Gastrocnemius medialis (tissue), 4 donors: ENCODE data around the gene GPER1. TPM values are rescaled to one million over a fixed set of nuclear protein-coding genes. Genes with fewer than 3 reads are reported as not detected.

ENCODE experiments used
- ATAC-seq, 2 donors: fragments of 150-250 bp; one replicate each; pipeline ENCODE4 v1.9.1; 2016
- DNase-seq, 2 donors: peaks; one replicate each; pipeline ENCODE4 v3.0.0-alpha.2; 2019
- H3K27ac ChIP-seq, 4 donors: fragments of 200-600 bp; sonication (generic); 1 replicate in 1 of 4; 2 replicates in 3 of 4; pipeline ENCODE4 v1.5.1; 2016 to 2018; ENCODE audit warnings: mild to moderate bottlenecking in 2 of 4, moderate library complexity in 1 of 4
- H3K27me3 ChIP-seq, 3 donors: fragments of 200-600 bp; sonication (generic) in 2 of 3; 1 replicate in 1 of 3; 2 replicates in 2 of 3; pipeline versions ENCODE4 v1.5.1 to v1.6.0; 2016 to 2019; ENCODE audit warnings: mild to moderate bottlenecking in 1 of 3, moderate library complexity in 1 of 3
- H3K36me3 ChIP-seq, 2 donors: fragments of 200-600 bp; sonication (generic) in 1 of 2; one replicate each; pipeline ENCODE4 v1.5.1; 2017 to 2018
- H3K4me1 ChIP-seq, 2 donors: fragments of 200-600 bp; sonication (generic) in 1 of 2; one replicate each; pipeline ENCODE4 v1.5.1; 2016 to 2017; ENCODE audit warnings: mild to moderate bottlenecking in 2 of 2
- H3K4me3 ChIP-seq, 4 donors: fragments of 200-600 bp; sonication (generic) in 3 of 4; 1 replicate in 1 of 4; 2 replicates in 3 of 4; pipeline ENCODE4 v1.5.1; 2016 to 2019; ENCODE audit warnings: mild to moderate bottlenecking in 2 of 4
- H3K9me3 ChIP-seq, 3 donors: fragments of 200-600 bp; sonication (generic) in 2 of 3; 1 replicate in 1 of 3; 2 replicates in 2 of 3; pipeline ENCODE4 v1.5.1; 2016 to 2019
- POLR2A ChIP-seq, 2 donors: fragments of 450-650 bp; IDR thresholded peaks; one replicate each; pipeline ENCODE4 v1.6.1; 2017; ENCODE audit warnings: antibody characterized with exemption in 2 of 2, mild to moderate bottlenecking in 2 of 2, moderate library complexity in 2 of 2
- in situ Hi-C, 4 donors: fragments of 200-750 bp; cut with MboI; loops; one replicate each; pipeline versions ENCODE4 v1.15.0 to v1.8.0; 2017; ENCODE audit warnings: low sequenced_read_pairs in 4 of 4
- intact Hi-C: fragments of 100-400 bp; cut with DNase I; formaldehyde crosslinking; loops from one replicate; pipeline ENCODE4 v1.15.1; 2023; ENCODE audit warnings: low total_unique reads
- total RNA-seq, 4 donors: library from RNA; depleted of rRNA; stranded (reverse); fragments of >200 nt; gene quantifications; one replicate each; pipeline versions ENCODE4 v1.1.0 to v1.2.3, GENCODE V29; 2016
- TF ChIP-seq, protein P1 (sequence below), 5 experiments: fragments of 450-650 bp in 3 of 5; fragments of 200-600 bp in 2 of 5; sonication (generic) in 2 of 5; IDR thresholded peaks in 4 of 5; conservative IDR thresholded peaks in 1 of 5; 1 replicate in 4 of 5; 2 replicates in 1 of 5; pipeline ENCODE4 v1.5.1; 2016 to 2019; ENCODE audit warnings: antibody characterized with exemption in 5 of 5, mild to moderate bottlenecking in 3 of 5, moderate library complexity in 3 of 5

GPER1 gene
- total RNA-seq, 4 donors from 2014 or later, result 0.92 to 3.2 (median 2.1) TPM

DNA sequence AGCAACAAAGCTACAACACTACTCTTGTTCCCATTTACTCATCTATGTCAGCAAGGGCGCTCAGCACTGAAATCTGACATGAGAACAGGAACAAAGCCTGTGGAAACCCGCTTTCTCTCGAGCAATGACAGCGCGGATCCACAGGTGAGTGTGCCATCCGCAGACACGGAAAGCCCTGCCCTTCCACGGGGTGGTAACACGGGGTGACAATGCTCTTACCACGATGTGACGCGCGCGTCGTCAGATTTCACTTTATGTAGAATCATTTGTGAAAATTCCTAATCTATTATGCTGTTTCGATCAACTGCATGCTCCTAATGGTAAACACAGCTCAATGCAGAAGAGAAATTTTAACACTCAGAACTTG is 37.7 kb downstream of the GPER1 start:
- Histone ChIP-seq H3K4me3 (no peak overlapping the region), H3K27ac (peak overlapping the region in 1 of 4 donors; percentile 86), H3K27me3 (no peaks in the 10 kb centered on the region), H3K9me3 (no peaks in the 10 kb centered on the region), H3K36me3 (no peaks in the 10 kb centered on the region), H3K4me1 (peaks cover 12% of the 10 kb centered on the region in 2 donors)
- DNase-seq (no peak), ATAC-seq (no peak)
- no peak for TF ChIP-seq POLR2A (IDR thresholded peaks at IDR 0.05)
- TF ChIP-seq, protein P1, sequence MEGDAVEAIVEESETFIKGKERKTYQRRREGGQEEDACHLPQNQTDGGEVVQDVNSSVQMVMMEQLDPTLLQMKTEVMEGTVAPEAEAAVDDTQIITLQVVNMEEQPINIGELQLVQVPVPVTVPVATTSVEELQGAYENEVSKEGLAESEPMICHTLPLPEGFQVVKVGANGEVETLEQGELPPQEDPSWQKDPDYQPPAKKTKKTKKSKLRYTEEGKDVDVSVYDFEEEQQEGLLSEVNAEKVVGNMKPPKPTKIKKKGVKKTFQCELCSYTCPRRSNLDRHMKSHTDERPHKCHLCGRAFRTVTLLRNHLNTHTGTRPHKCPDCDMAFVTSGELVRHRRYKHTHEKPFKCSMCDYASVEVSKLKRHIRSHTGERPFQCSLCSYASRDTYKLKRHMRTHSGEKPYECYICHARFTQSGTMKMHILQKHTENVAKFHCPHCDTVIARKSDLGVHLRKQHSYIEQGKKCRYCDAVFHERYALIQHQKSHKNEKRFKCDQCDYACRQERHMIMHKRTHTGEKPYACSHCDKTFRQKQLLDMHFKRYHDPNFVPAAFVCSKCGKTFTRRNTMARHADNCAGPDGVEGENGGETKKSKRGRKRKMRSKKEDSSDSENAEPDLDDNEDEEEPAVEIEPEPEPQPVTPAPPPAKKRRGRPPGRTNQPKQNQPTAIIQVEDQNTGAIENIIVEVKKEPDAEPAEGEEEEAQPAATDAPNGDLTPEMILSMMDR (IDR thresholded peaks at IDR 0.05 in 4 of 5, conservative IDR thresholded peaks at IDR 0.05 in 1 of 5), result no peak
- in situ Hi-C loops (no loop called here), intact Hi-C loops (no loop called here)

GRCh38 chr7:1127001-1127400 is 39.1 kb downstream of the GPER1 start:
- no peak for DNase-seq
- ATAC-seq, result no peak
- intact Hi-C loops, result no loop called here
- TF ChIP-seq, protein P1 (IDR thresholded peaks at IDR 0.05 in 4 of 5, conservative IDR thresholded peaks at IDR 0.05 in 1 of 5), result no peak
- no peak for TF ChIP-seq POLR2A (IDR thresholded peaks at IDR 0.05)
- Histone ChIP-seq H3K4me1 (peaks cover 12% of the 10 kb centered on the region in 2 donors), H3K27ac (no peak overlapping the region), H3K27me3 (no peaks in the 10 kb centered on the region), H3K4me3 (no peak overlapping the region), H3K36me3 (no peaks in the 10 kb centered on the region), H3K9me3 (no peaks in the 10 kb centered on the region)
- in situ Hi-C loops, result no loop called here

DNA sequence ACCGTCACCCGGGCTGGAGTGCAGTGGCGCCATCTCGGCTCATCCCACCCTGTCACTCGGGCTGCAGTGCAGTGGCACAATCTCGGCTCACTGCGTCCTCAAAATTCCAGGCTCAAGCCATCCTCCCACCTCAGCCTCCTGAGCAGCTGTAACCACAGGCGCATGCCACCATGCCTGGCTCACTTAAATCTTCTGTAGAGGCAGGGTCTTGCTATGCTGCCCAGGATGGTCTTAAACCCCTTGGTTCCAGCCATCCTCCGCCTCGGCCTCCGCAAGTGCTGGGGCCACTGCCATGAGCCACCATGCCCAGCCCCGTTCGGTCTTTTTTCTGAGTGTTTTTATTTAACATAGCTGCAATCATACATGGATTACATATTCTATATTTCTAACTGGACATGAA is 41.5 kb downstream of the GPER1 start:
- Histone ChIP-seq H3K4me3 (no peak overlapping the region), H3K9me3 (no peaks in the 10 kb centered on the region), H3K36me3 (no peaks in the 10 kb centered on the region), H3K4me1 (peaks cover 3 to 7% of the 10 kb centered on the region in 2 donors), H3K27ac (no peak overlapping the region), H3K27me3 (no peaks in the 10 kb centered on the region)
- intact Hi-C loops (no loop called here), in situ Hi-C loops (no loop called here)
- DNase-seq (no peak), ATAC-seq (no peak)
- no peak for TF ChIP-seq POLR2A (IDR thresholded peaks at IDR 0.05)
- TF ChIP-seq, protein P1 (IDR thresholded peaks at IDR 0.05 in 4 of 5, conservative IDR thresholded peaks at IDR 0.05 in 1 of 5), result no peak

DNA sequence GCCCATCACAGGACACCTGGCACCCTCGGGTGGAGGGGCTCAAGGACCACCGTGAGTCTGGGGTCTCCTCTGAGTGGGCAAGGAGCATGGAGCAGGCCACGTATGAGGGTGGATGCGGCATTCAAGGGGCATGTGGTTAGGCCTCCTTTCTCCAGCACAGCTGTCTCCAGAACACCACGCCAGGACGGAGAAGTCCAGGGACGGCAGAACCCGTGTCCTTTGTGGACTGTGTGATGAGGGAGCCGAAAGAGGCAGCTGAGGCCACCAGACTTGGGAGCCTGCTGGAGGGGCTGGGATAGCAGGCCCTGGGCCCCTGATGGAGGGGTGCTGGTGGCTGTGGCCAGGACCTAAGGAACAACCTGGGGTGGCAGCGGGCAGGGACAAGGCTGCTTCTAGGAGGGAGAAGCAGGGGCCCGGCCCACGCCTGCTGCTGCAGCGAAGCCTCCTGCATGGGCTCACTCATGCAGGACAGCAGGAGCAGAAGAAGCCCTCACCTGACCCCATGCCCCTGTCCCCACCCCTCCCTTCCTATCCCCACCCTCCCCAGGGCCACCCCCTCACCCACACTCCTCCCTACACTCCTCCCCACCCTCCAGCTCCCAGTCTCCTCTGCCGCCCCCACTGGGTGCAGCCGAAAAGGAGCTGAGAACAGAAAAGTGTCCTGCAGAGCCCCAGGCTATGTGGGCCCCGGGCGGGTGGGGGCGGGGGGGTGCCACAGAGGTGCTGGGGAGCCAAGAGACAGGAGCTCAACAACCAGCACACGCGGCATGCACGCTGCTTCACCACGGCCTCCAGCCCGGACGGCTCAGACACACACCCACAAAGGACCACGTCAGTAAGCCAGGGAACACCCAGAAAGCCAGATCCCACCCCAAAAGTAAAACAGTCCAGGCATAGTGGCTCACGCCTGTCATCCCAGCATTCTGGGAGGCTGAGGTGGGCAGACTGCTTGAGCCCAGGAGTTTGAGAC is 42.4 kb downstream of the GPER1 start:
- H3K4me3 ChIP-seq, result no peak overlapping the region
- intact Hi-C loops (no loop called here), in situ Hi-C loops (no loop called here)
- no peaks in the 10 kb centered on the region for H3K27me3 ChIP-seq
- DNase-seq (no peak), ATAC-seq (no peak)
- no peaks in the 10 kb centered on the region for H3K9me3 ChIP-seq
- TF ChIP-seq, protein P1 (IDR thresholded peaks at IDR 0.05 in 4 of 5, conservative IDR thresholded peaks at IDR 0.05 in 1 of 5), result no peak
- TF ChIP-seq POLR2A (IDR thresholded peaks at IDR 0.05), result no peak
- H3K4me1 ChIP-seq, result no peaks in the 10 kb centered on the region
- H3K27ac ChIP-seq, result no peak overlapping the region
- no peaks in the 10 kb centered on the region for H3K36me3 ChIP-seq
